ENCODE results near the gene GALNT10. TPM values are rescaled to one million over a fixed set of nuclear protein-coding genes. Genes with fewer than 3 reads are reported as not detected.

GALNT10 gene
- polyA plus RNA-seq, 1 of the 3 experiments (the other 2 are of a cell fraction) = 56.3 TPM

DNA sequence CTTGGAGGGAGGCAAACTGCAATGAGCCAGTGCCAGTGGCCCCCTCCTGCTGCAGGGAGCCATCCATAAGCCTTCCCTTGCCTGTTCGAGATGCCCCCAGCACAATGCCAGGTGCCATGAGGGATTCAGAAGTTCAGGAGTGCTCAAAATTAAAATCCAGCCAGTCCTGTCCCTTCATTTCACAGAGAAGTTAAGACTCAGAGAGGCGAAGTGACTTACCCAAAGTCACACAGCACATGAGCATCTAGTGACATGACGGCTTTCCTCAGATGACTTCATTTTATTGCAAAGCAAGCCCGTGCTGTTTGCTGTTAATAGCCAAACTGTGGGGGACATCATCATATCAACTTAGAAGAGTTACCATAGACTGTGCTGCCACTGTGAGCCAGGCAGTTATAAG, 185.9 kb downstream of the GALNT10 start:
- WGBS (ENCODE audit: low lambda C conversion rate) = 73% methylated on average over 3 of the region's 4 CpGs
- POLR2A ChIA-PET = no interaction called here
- no peaks in the 10 kb centered on the region for H3K9me3 ChIP-seq
- CTCF ChIA-PET = no interaction called here
- peaks cover 19% of the 10 kb centered on the region; the same call in 1 of the 2 replicates for H3K79me2 ChIP-seq (ENCODE audit: insufficient read depth)
- H3K4me3 ChIP-seq (ENCODE audit: low read depth in 2 of 2, low read length in 1 of 2) = no peak overlapping the region
- H3K9ac ChIP-seq = no peak overlapping the region
- peaks cover 55 to 60% of the 10 kb centered on the region in 2 experiments for H3K36me3 ChIP-seq (replicated peaks in 1 of 2; ENCODE audit: control insufficient read depth in 1 of 2, insufficient read depth in 2 of 2, low read length in 1 of 2)
- no peak overlapping the region for H2AFZ ChIP-seq (ENCODE audit: low read depth)
- peaks cover 6 to 8% of the 10 kb centered on the region in 2 experiments; a peak in 3 of 4 replicates for H3K4me1 ChIP-seq (ENCODE audit: control insufficient read depth in 1 of 2, insufficient read depth in 2 of 2, low read depth in 1 of 2, low read length in 1 of 2)
- H4K20me1 ChIP-seq (ENCODE audit: insufficient read depth) = no peaks in the 10 kb centered on the region
- H3K27me3 ChIP-seq (ENCODE audit: insufficient read depth) = no peaks in the 10 kb centered on the region
- no peak overlapping the region for H3K27ac ChIP-seq (ENCODE audit: low read depth in 2 of 2, low read length in 1 of 2)
- H3K9me2 ChIP-seq = no peaks in the 10 kb centered on the region
- no peak for DNase-seq
- TF ChIP-seq EP300 (IDR thresholded peaks at IDR 0.05; ENCODE audit: borderline replicate concordance in 1 of 2, low read depth in 1 of 2, low read length in 1 of 2) (no peak), EZH2phosphoT487 (IDR thresholded peaks at IDR 0.05; ENCODE audit: borderline replicate concordance, low read depth) (no peak), RXRA (IDR thresholded peaks at IDR 0.05; ENCODE audit: borderline replicate concordance, low read depth) (no peak), ELF1 (IDR thresholded peaks at IDR 0.05) (no peak), RFX5 (IDR thresholded peaks at IDR 0.05; ENCODE audit: low read length) (no peak), GATA2 (CRISPR knock-in tag; IDR thresholded peaks at IDR 0.05) (no peak), FOXM1 (IDR thresholded peaks at IDR 0.05; ENCODE audit: low read depth) (no peak), TEAD4 (IDR thresholded peaks at IDR 0.05; ENCODE audit: borderline replicate concordance, insufficient read depth) (no peak), SIN3A (IDR thresholded peaks at IDR 0.05; ENCODE audit: borderline replicate concordance, low read depth, low read length) (no peak), JUND (IDR thresholded peaks at IDR 0.05) (no peak)
- TF ChIP-seq, protein P1, sequence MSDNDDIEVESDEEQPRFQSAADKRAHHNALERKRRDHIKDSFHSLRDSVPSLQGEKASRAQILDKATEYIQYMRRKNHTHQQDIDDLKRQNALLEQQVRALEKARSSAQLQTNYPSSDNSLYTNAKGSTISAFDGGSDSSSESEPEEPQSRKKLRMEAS (IDR thresholded peaks at IDR 0.05; ENCODE audit: low read depth) = no peak
- TF ChIP-seq, protein P2, sequence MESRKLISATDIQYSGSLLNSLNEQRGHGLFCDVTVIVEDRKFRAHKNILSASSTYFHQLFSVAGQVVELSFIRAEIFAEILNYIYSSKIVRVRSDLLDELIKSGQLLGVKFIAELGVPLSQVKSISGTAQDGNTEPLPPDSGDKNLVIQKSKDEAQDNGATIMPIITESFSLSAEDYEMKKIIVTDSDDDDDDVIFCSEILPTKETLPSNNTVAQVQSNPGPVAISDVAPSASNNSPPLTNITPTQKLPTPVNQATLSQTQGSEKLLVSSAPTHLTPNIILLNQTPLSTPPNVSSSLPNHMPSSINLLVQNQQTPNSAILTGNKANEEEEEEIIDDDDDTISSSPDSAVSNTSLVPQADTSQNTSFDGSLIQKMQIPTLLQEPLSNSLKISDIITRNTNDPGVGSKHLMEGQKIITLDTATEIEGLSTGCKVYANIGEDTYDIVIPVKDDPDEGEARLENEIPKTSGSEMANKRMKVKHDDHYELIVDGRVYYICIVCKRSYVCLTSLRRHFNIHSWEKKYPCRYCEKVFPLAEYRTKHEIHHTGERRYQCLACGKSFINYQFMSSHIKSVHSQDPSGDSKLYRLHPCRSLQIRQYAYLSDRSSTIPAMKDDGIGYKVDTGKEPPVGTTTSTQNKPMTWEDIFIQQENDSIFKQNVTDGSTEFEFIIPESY (IDR thresholded peaks at IDR 0.05; ENCODE audit: borderline replicate concordance, low read depth) = no peak
- TF ChIP-seq, protein P3, sequence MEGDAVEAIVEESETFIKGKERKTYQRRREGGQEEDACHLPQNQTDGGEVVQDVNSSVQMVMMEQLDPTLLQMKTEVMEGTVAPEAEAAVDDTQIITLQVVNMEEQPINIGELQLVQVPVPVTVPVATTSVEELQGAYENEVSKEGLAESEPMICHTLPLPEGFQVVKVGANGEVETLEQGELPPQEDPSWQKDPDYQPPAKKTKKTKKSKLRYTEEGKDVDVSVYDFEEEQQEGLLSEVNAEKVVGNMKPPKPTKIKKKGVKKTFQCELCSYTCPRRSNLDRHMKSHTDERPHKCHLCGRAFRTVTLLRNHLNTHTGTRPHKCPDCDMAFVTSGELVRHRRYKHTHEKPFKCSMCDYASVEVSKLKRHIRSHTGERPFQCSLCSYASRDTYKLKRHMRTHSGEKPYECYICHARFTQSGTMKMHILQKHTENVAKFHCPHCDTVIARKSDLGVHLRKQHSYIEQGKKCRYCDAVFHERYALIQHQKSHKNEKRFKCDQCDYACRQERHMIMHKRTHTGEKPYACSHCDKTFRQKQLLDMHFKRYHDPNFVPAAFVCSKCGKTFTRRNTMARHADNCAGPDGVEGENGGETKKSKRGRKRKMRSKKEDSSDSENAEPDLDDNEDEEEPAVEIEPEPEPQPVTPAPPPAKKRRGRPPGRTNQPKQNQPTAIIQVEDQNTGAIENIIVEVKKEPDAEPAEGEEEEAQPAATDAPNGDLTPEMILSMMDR (IDR thresholded peaks at IDR 0.05) = no peak
- no peaks in the 10 kb centered on the region for H3F3A ChIP-seq (replicated peaks; ENCODE audit: insufficient read depth)
- H3K4me2 ChIP-seq = no peak overlapping the region
